ENCODE measurements around the gene MACF1.

Gene MACF1

DNA sequence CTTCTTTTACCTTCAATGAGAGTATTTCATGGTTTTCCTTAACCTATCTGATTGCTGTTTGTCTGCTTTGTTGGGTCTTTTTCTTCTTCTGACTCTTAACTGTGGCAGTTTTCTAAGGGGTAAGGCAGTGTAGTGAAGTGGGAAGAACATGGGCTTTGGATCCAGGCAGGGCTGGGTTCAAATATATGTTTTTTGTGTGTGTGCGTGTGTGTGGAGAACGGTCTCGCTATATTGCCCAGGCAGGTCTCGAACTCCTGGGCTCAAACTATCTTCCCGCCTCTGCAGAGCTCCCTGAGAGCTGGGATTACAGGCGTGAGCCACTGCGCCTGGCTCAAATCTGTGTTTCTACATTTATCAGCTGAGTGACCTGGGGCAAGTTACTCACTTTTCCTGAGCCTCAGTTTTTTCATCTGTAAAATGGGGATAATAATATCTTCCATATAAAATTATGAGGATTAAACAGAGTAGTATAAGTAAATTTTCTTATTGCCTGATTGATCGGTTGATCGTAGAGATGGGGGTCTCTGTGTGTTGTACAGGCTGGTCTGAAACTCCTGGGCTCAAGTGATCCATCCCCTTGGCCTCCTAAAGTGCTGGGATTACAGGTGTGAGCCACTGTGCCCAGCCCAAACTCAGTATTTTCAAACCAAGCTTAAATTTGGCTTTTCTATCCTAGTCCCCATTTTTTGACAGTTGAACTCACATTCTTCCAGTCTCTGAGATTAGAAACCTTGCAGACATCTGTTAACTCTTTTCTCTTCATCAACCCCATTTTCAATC is 36.0 kb upstream of the MACF1 start:
- peaks cover 22% of the 10 kb centered on the region for H3K4me1 ChIP-seq (ENCODE audit: control insufficient read depth, insufficient read depth, low read depth, low read length)
- no peaks in the 10 kb centered on the region for H3K79me1 ChIP-seq (replicated peaks; ENCODE audit: low read length, poor library complexity, severe bottlenecking)
- peak overlapping the region; percentile 49 for H4K8ac ChIP-seq (ENCODE audit: low read length)
- no peak overlapping the region for H3K23ac ChIP-seq (ENCODE audit: low read length in 2 of 2)
- H3K4me3 ChIP-seq (ENCODE audit: insufficient read depth in 1 of 2, low read depth in 1 of 2, low read length in 2 of 2) = no peak overlapping the region
- peak overlapping the region; percentile 23 for H2BK15ac ChIP-seq (ENCODE audit: low read depth, poor library complexity, severe bottlenecking)
- no peak overlapping the region for H2BK12ac ChIP-seq (ENCODE audit: low read length in 2 of 2)
- peak overlapping the region; percentile 77 to 89 for H3K18ac ChIP-seq (ENCODE audit: low read depth in 1 of 2, low read length in 2 of 2)
- 96% methylated on average over 9 of the region's 9 CpGs for WGBS
- DNase-seq = no peak
- peak overlapping the region in 1 of 2 experiments; percentile 90 for H3K4ac ChIP-seq (ENCODE audit: low read depth in 1 of 2, low read length in 2 of 2)
- H2BK120ac ChIP-seq (ENCODE audit: low read depth, low read length) = peak overlapping the region; percentile 42
- H3K9me3 ChIP-seq (ENCODE audit: control insufficient read depth, low read length) = no peaks in the 10 kb centered on the region
- H2AK5ac ChIP-seq (ENCODE audit: low read length, severe bottlenecking) = no peak overlapping the region
- H3K27me3 ChIP-seq (ENCODE audit: control insufficient read depth in 1 of 2, insufficient read depth in 1 of 2, low read length in 2 of 2) = no peaks in the 10 kb centered on the region
- H3K4me2 ChIP-seq (ENCODE audit: low read length, poor library complexity, severe bottlenecking) = no peak overlapping the region
- H3K9ac ChIP-seq (ENCODE audit: low read length) = no peak overlapping the region
- no peak overlapping the region for H3K14ac ChIP-seq (ENCODE audit: low read length in 2 of 2)
- H2BK5ac ChIP-seq (ENCODE audit: low read depth, low read length, poor library complexity, severe bottlenecking) = peak overlapping the region; percentile 1
- H3K27ac ChIP-seq (ENCODE audit: low read length, poor library complexity, severe bottlenecking) = no peak overlapping the region
- no peak overlapping the region for H2AFZ ChIP-seq (ENCODE audit: low read depth, low read length)
- no peaks in the 10 kb centered on the region for H3K36me3 ChIP-seq (ENCODE audit: control insufficient read depth in 1 of 2, insufficient read depth in 2 of 2, low read depth in 1 of 2, low read length in 2 of 2)
- no peak overlapping the region for H4K91ac ChIP-seq (ENCODE audit: low read length)

DNA sequence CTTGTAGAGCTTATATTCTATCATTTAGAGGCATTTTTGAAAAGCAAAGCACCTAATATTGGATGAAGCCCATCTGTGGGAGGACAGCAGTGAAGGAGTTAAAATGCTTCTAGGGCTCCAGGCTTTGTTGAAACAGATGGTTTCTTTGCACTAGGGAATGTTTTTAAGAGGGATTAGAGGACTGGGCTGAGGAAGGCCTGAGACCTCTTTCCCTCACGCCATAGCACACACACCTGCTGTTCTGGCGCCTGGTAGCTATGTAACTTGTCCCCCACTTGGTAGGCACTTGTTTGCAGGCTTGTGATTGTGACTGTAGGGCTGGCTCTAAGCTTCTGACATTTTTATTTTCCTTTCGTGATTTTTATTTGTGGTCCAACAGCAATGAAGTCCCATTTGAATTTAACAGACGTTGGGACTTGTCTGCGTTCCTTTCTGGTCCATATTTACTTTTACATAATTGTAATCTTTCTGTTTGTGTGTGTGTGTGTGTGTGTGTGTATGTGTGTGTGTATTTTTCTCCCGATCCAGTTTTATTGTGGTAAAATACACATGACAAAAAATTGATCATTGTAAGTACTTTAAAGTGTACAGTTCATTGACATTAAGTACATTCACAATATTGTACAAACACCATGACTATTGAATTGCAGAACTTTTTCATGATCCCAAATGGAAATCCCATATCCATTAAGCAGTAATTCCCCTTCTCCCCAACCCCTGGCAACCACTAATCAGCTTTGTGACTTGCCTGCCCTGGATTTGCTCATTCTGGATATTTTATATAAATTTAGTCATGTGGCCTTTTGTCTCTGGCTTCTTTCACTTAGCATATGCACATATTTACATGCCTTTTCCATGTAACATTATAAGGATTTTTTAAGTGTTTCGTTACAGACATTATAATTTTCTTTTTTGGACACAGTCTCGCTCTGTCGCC is 33.5 kb upstream of the MACF1 start:
- Histone ChIP-seq H3K9me3 (ENCODE audit: control insufficient read depth, low read length) (no peaks in the 10 kb centered on the region), H4K91ac (ENCODE audit: low read length) (no peak overlapping the region), H3K14ac (ENCODE audit: low read length in 2 of 2) (no peak overlapping the region), H2AFZ (ENCODE audit: low read depth, low read length) (no peak overlapping the region), H2BK120ac (ENCODE audit: low read depth, low read length) (no peak overlapping the region), H3K4me1 (ENCODE audit: control insufficient read depth, insufficient read depth, low read depth, low read length) (peaks cover 22% of the 10 kb centered on the region), H2BK15ac (ENCODE audit: low read depth, poor library complexity, severe bottlenecking) (no peak overlapping the region), H3K4me3 (ENCODE audit: insufficient read depth in 1 of 2, low read depth in 1 of 2, low read length in 2 of 2) (no peak overlapping the region), H2AK5ac (ENCODE audit: low read length, severe bottlenecking) (no peak overlapping the region), H2BK12ac (ENCODE audit: low read length in 2 of 2) (no peak overlapping the region), H2BK5ac (ENCODE audit: low read depth, low read length, poor library complexity, severe bottlenecking) (no peak overlapping the region), H3K18ac (ENCODE audit: low read depth in 1 of 2, low read length in 2 of 2) (no peak overlapping the region), H3K23ac (ENCODE audit: low read length in 2 of 2) (no peak overlapping the region), H3K27me3 (ENCODE audit: control insufficient read depth in 1 of 2, insufficient read depth in 1 of 2, low read length in 2 of 2) (no peaks in the 10 kb centered on the region), H3K9ac (ENCODE audit: low read length) (no peak overlapping the region), H3K79me1 (replicated peaks; ENCODE audit: low read length, poor library complexity, severe bottlenecking) (no peaks in the 10 kb centered on the region), H3K4me2 (ENCODE audit: low read length, poor library complexity, severe bottlenecking) (no peak overlapping the region), H3K36me3 (ENCODE audit: control insufficient read depth in 1 of 2, insufficient read depth in 2 of 2, low read depth in 1 of 2, low read length in 2 of 2) (no peaks in the 10 kb centered on the region), H3K4ac (ENCODE audit: low read depth in 1 of 2, low read length in 2 of 2) (no peak overlapping the region), H3K27ac (ENCODE audit: low read length, poor library complexity, severe bottlenecking) (peak overlapping the region; percentile 39), H4K8ac (ENCODE audit: low read length) (no peak overlapping the region)
- 85% methylated on average over 5 of the region's 9 CpGs for whole genome bisulfite sequencing
- peak; percentile 80 for DNase-seq

DNA sequence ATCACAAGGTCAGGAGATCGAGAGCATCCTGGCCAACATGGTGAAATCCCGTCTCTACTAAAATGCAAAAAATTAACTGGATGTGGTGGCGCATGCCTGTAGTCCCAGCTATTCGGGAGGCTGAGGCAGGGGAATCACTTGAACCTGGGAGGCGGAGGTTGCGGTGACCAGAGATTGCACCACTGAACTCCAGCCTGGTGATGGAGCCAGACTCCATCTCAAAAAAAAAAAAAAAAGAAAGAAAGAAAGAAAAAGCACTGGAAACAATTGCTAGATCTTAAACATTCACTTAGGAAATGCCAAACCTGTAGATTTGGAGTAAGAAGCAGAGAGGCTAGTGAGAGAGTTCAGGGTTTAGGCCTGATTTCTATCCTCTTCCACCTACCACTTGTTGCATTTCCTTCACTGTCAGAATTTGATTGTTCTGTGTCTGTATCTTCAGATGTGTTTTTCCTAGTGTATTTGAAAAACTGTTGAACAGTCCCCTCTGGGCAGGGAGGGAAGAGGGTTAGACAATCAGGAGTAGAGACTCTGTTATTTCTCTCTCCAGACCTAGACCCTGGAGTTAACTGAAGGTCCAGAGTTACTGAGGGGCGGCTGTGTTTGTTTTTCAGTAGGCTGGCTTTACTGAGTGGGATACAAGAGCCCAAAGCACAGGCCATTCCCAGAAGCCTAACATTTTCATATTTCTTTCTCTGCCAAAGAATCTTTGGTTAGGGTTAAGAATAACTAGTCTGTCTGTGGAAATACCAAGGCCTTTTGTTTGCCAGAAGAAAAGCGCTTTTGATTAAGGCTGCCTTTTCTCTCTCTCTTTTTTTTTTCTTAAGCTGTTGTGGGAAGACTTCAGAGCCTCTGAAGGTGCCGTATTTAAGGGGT is 31.1 kb upstream of the MACF1 start:
- WGBS = 98% methylated on average over 6 of the region's 9 CpGs
- Histone ChIP-seq H3K9me3 (ENCODE audit: control insufficient read depth, low read length) (no peaks in the 10 kb centered on the region), H4K8ac (ENCODE audit: low read length) (no peak overlapping the region), H3K27ac (ENCODE audit: low read length, poor library complexity, severe bottlenecking) (peak overlapping the region; percentile 91), H3K4me1 (ENCODE audit: control insufficient read depth, insufficient read depth, low read depth, low read length) (peaks cover 21% of the 10 kb centered on the region), H3K4me3 (ENCODE audit: insufficient read depth in 1 of 2, low read depth in 1 of 2, low read length in 2 of 2) (peak overlapping the region in 1 of 2 experiments; percentile 52), H3K36me3 (ENCODE audit: control insufficient read depth in 1 of 2, insufficient read depth in 2 of 2, low read depth in 1 of 2, low read length in 2 of 2) (no peaks in the 10 kb centered on the region), H3K79me1 (replicated peaks; ENCODE audit: low read length, poor library complexity, severe bottlenecking) (no peaks in the 10 kb centered on the region), H2BK120ac (ENCODE audit: low read depth, low read length) (peak overlapping the region; percentile 89), H2BK15ac (ENCODE audit: low read depth, poor library complexity, severe bottlenecking) (no peak overlapping the region), H3K27me3 (ENCODE audit: control insufficient read depth in 1 of 2, insufficient read depth in 1 of 2, low read length in 2 of 2) (no peaks in the 10 kb centered on the region), H3K14ac (ENCODE audit: low read length in 2 of 2) (no peak overlapping the region), H2BK5ac (ENCODE audit: low read depth, low read length, poor library complexity, severe bottlenecking) (peak overlapping the region; percentile 90), H3K18ac (ENCODE audit: low read depth in 1 of 2, low read length in 2 of 2) (peak overlapping the region in 1 of 2 experiments; percentile 83), H2AK5ac (ENCODE audit: low read length, severe bottlenecking) (peak overlapping the region; percentile 99), H3K23ac (ENCODE audit: low read length in 2 of 2) (no peak overlapping the region), H4K91ac (ENCODE audit: low read length) (no peak overlapping the region), H2AFZ (ENCODE audit: low read depth, low read length) (no peak overlapping the region), H3K9ac (ENCODE audit: low read length) (peak overlapping the region; percentile 56), H3K4ac (ENCODE audit: low read depth in 1 of 2, low read length in 2 of 2) (peak overlapping the region in 1 of 2 experiments; percentile 67), H2BK12ac (ENCODE audit: low read length in 2 of 2) (peak overlapping the region; percentile 63 to 65), H3K4me2 (ENCODE audit: low read length, poor library complexity, severe bottlenecking) (peak overlapping the region; percentile 22)
- DNase-seq = no peak

Data from mesenchymal stem cell (in vitro differentiated cells and primary cell).